ENCODE measurements around the gene AFP. TPM values are rescaled to one million over a fixed set of nuclear protein-coding genes. Genes with fewer than 3 reads are reported as not detected.

The AFP gene
- total RNA-seq, 2 donors from 2014 or later = not detected

GRCh38 chr4:73501664-73502265 is 65.7 kb downstream of the AFP start:
- intact Hi-C loops (cut with DNase I, micrococcal nuclease) = no loop called here
- ATAC-seq (no peak), DNase-seq (no peak)

- no peak for DNase-seq
- ATAC-seq = no peak
- intact Hi-C loops (cut with DNase I, micrococcal nuclease) = no loop called here
These were observed 69.5 kb downstream of the AFP start for GRCh38 chr4:73505567-73505966.

Other genes starting within 250 kb of the AFP start
- gene ANKRD17, start 177.4 kb upstream of the AFP start, total RNA-seq = 10 to 100 TPM; 58.3 to 61.1 TPM
- gene ALB, start 31.9 kb upstream of the AFP start, total RNA-seq = not detected
- not detected for gene AFM, start 45.5 kb downstream of the AFP start, total RNA-seq
- gene RASSF6, start 184.2 kb downstream of the AFP start, total RNA-seq = 10 to 100 TPM; 27.4 to 36.2 TPM